Tibial artery (tissue), 4 donors: ENCODE results near the gene SLC22A7.
"Not testable (repeated sequence)": the region's sequence is repeated elsewhere in the genome, so short reads cannot be mapped to it uniquely, and the experiment has no call there.

ENCODE experiments used
- DNase-seq, 2 donors: peaks; one replicate each; pipeline ENCODE4 v3.0.0-alpha.2; 2019
- H3K27ac ChIP-seq, 2 donors: fragments of 200-600 bp; sonication (generic) in 1 of 2; 1 replicate in 1 of 2; 2 replicates in 1 of 2; pipeline ENCODE4 v1.5.1; 2018 to 2019; ENCODE audit warnings: mild to moderate bottlenecking in 1 of 2
- H3K27me3 ChIP-seq, 2 donors: fragments of 200-600 bp; sonication (generic) in 1 of 2; one replicate each; pipeline versions ENCODE4 v1.5.1 to v1.6.0; 2016 to 2019
- H3K36me3 ChIP-seq, 3 donors: fragments of 200-600 bp; sonication (generic) in 2 of 3; one replicate each; pipeline ENCODE4 v1.5.1; 2016 to 2019; ENCODE audit warnings: mild to moderate bottlenecking in 2 of 3
- H3K4me1 ChIP-seq, 4 donors: fragments of 200-600 bp; sonication (generic) in 2 of 4; 1 replicate in 3 of 4; 2 replicates in 1 of 4; pipeline ENCODE4 v1.5.1; 2016 to 2019
- H3K4me3 ChIP-seq, 2 donors: fragments of 200-600 bp; sonication (generic) in 1 of 2; 1 replicate in 1 of 2; 2 replicates in 1 of 2; pipeline ENCODE4 v1.5.1; 2018 to 2019; ENCODE audit warnings: mild to moderate bottlenecking in 2 of 2
- H3K9me3 ChIP-seq, 3 donors: fragments of 200-600 bp; sonication (generic) in 1 of 3; one replicate each; pipeline ENCODE4 v1.5.1; 2016 to 2019
- intact Hi-C: fragments of 100-400 bp; cut with DNase I; formaldehyde crosslinking; loops from one replicate; pipeline ENCODE4 v1.15.0; 2023; ENCODE audit warnings: low total_unique reads
- TF ChIP-seq, protein P1 (sequence below), 2 experiments: fragments of 200-600 bp in 1 of 2; fragments of 450-650 bp in 1 of 2; IDR thresholded peaks; one replicate each; pipeline ENCODE4 v1.5.1; 2017 to 2019; ENCODE audit warnings: antibody characterized with exemption in 2 of 2, mild to moderate bottlenecking in 1 of 2, moderate library complexity in 1 of 2

SLC22A7 gene

DNA sequence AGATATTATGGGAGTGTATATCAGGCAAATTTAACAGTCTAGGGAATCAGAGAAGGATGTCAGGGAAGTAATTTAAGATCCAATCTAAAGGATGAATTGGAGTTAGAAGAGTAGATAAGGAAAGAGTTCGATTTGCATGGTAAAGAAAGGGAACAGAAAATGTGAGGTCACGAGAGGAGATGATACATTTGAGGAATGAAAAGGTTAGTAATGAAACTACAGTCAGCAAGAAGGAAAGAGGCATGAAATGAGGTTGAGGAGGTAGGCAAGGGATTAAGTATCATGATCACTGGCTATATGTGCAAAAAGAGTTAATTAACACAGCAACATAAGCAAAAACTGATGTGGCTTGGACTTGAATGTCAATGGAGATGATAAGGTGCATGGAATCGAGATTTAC is 49.0 kb downstream of the SLC22A7 start:
- peaks cover 55 to 94% (median 59%) of the 10 kb centered on the region in 3 donors for H3K36me3 ChIP-seq
- intact Hi-C loops: no loop called here

DNA sequence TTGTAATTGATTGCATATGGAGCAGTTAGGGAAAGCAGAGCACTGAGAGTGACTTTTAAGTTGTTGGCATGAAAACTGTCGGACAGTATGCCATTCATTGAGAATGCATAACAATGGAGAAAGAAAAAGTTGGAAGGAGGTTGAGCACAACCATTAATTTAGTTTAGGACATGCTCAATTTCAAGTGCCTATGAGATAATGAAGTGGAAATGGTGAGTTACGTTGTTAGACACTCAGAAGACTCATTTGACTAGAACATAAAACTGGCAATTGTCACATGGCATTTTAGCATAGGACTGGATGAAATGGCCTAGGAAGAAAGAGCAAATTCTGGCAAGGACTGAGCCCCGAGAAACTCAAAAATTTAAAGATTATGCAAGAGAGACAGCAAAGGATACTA is 49.4 kb downstream of the SLC22A7 start:
- H3K4me3 ChIP-seq: no peak overlapping the region
- H3K27me3 ChIP-seq: no peaks in the 10 kb centered on the region
- intact Hi-C loops: no loop called here
- peaks cover 55 to 94% (median 55%) of the 10 kb centered on the region in 3 donors for H3K36me3 ChIP-seq
- TF ChIP-seq, protein P1, sequence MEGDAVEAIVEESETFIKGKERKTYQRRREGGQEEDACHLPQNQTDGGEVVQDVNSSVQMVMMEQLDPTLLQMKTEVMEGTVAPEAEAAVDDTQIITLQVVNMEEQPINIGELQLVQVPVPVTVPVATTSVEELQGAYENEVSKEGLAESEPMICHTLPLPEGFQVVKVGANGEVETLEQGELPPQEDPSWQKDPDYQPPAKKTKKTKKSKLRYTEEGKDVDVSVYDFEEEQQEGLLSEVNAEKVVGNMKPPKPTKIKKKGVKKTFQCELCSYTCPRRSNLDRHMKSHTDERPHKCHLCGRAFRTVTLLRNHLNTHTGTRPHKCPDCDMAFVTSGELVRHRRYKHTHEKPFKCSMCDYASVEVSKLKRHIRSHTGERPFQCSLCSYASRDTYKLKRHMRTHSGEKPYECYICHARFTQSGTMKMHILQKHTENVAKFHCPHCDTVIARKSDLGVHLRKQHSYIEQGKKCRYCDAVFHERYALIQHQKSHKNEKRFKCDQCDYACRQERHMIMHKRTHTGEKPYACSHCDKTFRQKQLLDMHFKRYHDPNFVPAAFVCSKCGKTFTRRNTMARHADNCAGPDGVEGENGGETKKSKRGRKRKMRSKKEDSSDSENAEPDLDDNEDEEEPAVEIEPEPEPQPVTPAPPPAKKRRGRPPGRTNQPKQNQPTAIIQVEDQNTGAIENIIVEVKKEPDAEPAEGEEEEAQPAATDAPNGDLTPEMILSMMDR (IDR thresholded peaks at IDR 0.05): no peak
- DNase-seq: no peak
- H3K4me1 ChIP-seq: no peaks in the 10 kb centered on the region
- H3K27ac ChIP-seq: no peak overlapping the region
- H3K9me3 ChIP-seq: no peaks in the 10 kb centered on the region

More for the DNA sequence above, 49.0 kb downstream of the SLC22A7 start:
- H3K4me1 ChIP-seq: no peaks in the 10 kb centered on the region
- TF ChIP-seq, protein P1 (IDR thresholded peaks at IDR 0.05): no peak
- DNase-seq: no peak
- no peaks in the 10 kb centered on the region for H3K9me3 ChIP-seq
- H3K27me3 ChIP-seq: no peaks in the 10 kb centered on the region
- H3K4me3 ChIP-seq: no peak overlapping the region
- H3K27ac ChIP-seq: no peak overlapping the region

DNA sequence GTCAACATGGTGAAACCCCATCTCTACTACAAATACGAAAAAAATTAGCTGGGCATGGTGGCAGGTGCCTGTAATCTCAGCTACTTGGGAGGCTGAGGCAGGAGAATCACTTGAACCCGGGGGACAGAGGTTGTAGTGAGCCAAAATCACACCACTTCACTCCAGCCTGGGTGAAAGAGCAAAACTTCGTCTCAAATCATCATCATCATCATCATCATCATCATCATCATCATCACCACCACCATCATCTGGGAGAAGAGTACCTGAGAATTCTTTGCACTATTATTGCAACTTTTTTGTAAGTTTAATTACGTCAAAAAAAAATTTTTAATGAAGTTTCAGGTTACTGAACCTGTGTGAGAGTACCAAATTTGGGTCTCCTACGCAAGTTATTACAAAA is 53.9 kb downstream of the SLC22A7 start:
- not testable (repeated sequence) for H3K27ac ChIP-seq, H3K4me3 ChIP-seq
- peaks cover 58 to 94% (median 80%) of the 10 kb centered on the region in 3 donors for H3K36me3 ChIP-seq

More for the DNA sequence above, 53.9 kb downstream of the SLC22A7 start:
- intact Hi-C loops, H3K27me3 ChIP-seq, H3K4me1 ChIP-seq, H3K9me3 ChIP-seq, DNase-seq: not testable (repeated sequence)
